ENCODE measurements around the gene CHMP2A. TPM values are rescaled to one million over a fixed set of nuclear protein-coding genes. Genes with fewer than 3 reads are reported as not detected.

The CHMP2A gene
- total and polyA plus RNA-seq, 2 experiments from 2014 or later, result 88.6 to 186 TPM

DNA sequence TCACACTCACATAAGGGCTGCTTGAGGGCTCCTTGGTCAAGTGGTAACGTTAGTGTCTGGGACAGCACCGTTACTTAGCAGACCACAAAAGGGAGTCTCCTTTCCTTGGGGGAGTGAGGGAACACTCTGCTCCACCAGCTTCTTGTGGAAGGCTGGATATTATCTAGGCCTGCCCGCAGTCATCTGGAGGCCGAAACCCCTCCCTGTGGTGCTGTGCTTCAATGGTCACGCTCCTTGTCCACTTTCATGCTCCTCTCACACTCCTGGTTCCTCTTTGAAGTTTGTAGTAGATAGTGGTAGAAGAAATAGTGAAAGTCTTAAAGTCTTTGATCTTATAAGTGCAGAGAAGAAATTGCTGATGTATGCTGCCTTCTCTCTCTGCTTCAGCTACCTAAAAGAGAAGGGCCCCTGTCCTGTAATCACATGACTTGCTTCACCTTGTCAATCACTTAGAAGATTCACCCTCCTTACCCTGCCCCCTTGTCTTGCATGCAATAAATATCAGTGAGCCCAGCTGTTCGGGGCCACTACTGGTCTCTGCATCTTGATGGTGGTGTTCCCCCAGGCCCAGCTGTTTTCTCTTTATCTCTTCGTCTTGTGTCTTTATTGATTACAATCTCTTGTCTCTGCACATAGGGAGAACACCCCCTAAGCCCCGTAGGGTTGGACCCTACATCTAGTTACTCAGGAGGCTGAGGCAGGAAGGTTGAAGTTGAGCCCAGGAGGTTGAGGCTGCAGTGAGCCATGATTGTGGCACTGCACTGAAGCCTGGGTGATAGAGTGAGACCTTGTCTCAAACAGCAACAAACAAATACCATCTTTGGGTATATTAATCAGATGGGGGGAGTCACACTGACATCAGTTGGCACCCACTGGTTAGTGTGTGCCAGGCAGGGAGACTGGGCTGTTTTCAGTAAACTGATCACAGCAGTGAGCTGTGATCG is 29.9 kb upstream of the CHMP2A start:
- no peak overlapping the region for H3K4me3 ChIP-seq
- TF ChIP-seq EZH2 (IDR thresholded peaks at IDR 0.05; ENCODE audit: insufficient read depth, poor library complexity, severe bottlenecking), result no peak
- H3K27me3 ChIP-seq (replicated peaks; ENCODE audit: insufficient read depth), result no peaks in the 10 kb centered on the region
- peaks cover 3% of the 10 kb centered on the region; the same call in 1 of the 2 replicates for H3K36me3 ChIP-seq (ENCODE audit: low read depth)
- peaks cover 19% of the 10 kb centered on the region for H3K4me1 ChIP-seq (ENCODE audit: insufficient read depth)
- no peaks in the 10 kb centered on the region for H4K20me1 ChIP-seq (ENCODE audit: insufficient read depth)
- H3K9me2 ChIP-seq (ENCODE audit: insufficient read depth), result no peaks in the 10 kb centered on the region
- no peak for DNase-seq
- peaks cover 34% of the 10 kb centered on the region for H3K79me2 ChIP-seq (ENCODE audit: insufficient read depth)
- 78 to 82% methylated on average over 9 of the region's 9 CpGs for WGBS, 2 experiments (ENCODE audit: low coverage in 1 of 2, low lambda C conversion rate in 2 of 2, missing lambda C conversion rate in 2 of 2)
- no peak overlapping the region for H3K27ac ChIP-seq
- H3K9ac ChIP-seq, result no peak overlapping the region
- no peaks in the 10 kb centered on the region for H3K9me3 ChIP-seq (ENCODE audit: low read depth)
- H3K4me2 ChIP-seq (ENCODE audit: unreplicated experiment), result no peak overlapping the region
- peaks cover 8% of the 10 kb centered on the region; the same call in 1 of the 2 replicates for H3F3A ChIP-seq (ENCODE audit: insufficient read depth)
- H2AFZ ChIP-seq, result no peak overlapping the region
- in situ Hi-C loops (cut with MboI), result no loop called here

GRCh38 chr19:58582985-58583384 is 28.1 kb upstream of the CHMP2A start:
- Histone ChIP-seq H3F3A (ENCODE audit: insufficient read depth) (peaks cover 17% of the 10 kb centered on the region; the same call in 1 of the 2 replicates), H3K27ac (no peak overlapping the region), H3K4me2 (ENCODE audit: unreplicated experiment) (no peak overlapping the region), H3K9me2 (ENCODE audit: insufficient read depth) (no peaks in the 10 kb centered on the region), H3K4me1 (ENCODE audit: insufficient read depth) (peaks cover 22% of the 10 kb centered on the region), H3K9me3 (ENCODE audit: low read depth) (no peaks in the 10 kb centered on the region), H3K27me3 (replicated peaks; ENCODE audit: insufficient read depth) (no peaks in the 10 kb centered on the region), H3K4me3 (no peak overlapping the region), H4K20me1 (ENCODE audit: insufficient read depth) (no peaks in the 10 kb centered on the region), H3K36me3 (ENCODE audit: low read depth) (peaks cover 3% of the 10 kb centered on the region; the same call in 1 of the 2 replicates), H3K79me2 (ENCODE audit: insufficient read depth) (peaks cover 52% of the 10 kb centered on the region), H3K9ac (no peak overlapping the region), H2AFZ (no peak overlapping the region)
- no peak for DNase-seq
- TF ChIP-seq EZH2 (IDR thresholded peaks at IDR 0.05; ENCODE audit: insufficient read depth, poor library complexity, severe bottlenecking) (no peak), EZH2phosphoT487 (IDR thresholded peaks at IDR 0.05; ENCODE audit: insufficient read depth, low read depth) (no peak)
- WGBS, 2 experiments (ENCODE audit: low coverage in 1 of 2, low lambda C conversion rate in 2 of 2, missing lambda C conversion rate in 2 of 2), result 83 to 85% methylated on average over 6 of the region's 6 CpGs
- in situ Hi-C loops (cut with MboI), result no loop called here

DNA sequence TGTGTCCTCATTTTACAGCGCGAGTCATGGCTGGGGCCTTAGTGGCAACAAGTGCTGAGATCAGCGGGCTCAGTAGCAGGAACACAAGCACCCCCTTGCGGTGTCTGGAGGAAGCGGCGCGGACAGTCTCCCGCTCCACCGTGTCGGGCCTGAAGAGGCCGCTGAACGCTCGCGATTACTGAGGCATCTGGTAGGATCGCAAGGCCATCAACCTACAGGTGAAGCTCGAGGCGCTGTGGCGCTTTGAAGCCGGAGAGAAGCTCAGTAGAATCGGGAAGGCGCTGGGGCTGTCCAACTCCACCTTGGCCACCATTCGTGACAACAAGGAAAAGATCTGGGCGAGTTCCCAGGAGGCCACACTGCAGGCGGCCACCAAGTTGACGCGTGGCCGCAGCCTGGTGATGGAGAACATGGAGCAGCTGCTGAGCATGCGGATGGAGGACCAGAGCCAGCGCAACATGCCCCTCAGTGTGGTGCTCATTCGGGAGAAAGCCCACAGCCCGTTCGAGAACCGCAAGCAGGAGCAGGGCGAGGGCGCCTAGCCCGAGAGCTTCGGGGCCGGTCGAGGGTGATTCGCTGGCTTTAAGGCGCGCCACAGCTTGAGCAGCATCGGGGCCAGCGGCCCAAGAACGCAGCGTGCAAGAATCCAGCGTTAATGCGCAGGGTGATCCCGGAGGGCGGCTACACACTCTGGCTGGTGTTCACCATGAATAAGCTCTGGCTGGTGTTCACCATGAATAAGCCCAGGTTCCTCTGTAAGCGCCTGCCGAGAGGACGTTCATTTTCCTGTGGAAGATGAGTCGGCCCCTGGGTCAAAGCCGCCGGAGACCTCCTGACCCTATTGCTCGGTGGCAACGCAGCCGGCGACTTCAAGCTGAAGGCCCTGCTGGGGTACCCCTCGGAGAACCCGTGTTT is 26.6 kb upstream of the CHMP2A start:
- 65 to 78% methylated on average over 50 to 58 of the region's 62 CpGs for WGBS, 2 experiments (ENCODE audit: low coverage in 1 of 2, low lambda C conversion rate in 2 of 2, missing lambda C conversion rate in 2 of 2)
- TF ChIP-seq EZH2 (IDR thresholded peaks at IDR 0.05; ENCODE audit: insufficient read depth, poor library complexity, severe bottlenecking) (no peak), EZH2phosphoT487 (IDR thresholded peaks at IDR 0.05; ENCODE audit: insufficient read depth, low read depth) (no peak)
- DNase-seq, result peak; percentile 96
- H3K4me3 ChIP-seq, result no peak overlapping the region
- in situ Hi-C loops (cut with MboI), result no loop called here
- peaks cover 3% of the 10 kb centered on the region; the same call in 1 of the 2 replicates for H3K36me3 ChIP-seq (ENCODE audit: low read depth)
- no peaks in the 10 kb centered on the region for H4K20me1 ChIP-seq (ENCODE audit: insufficient read depth)
- no peaks in the 10 kb centered on the region for H3K27me3 ChIP-seq (replicated peaks; ENCODE audit: insufficient read depth)
- H3K9me3 ChIP-seq (ENCODE audit: low read depth), result no peaks in the 10 kb centered on the region
- no peak overlapping the region for H2AFZ ChIP-seq
- peaks cover 67% of the 10 kb centered on the region for H3K79me2 ChIP-seq (ENCODE audit: insufficient read depth)
- H3K9me2 ChIP-seq (ENCODE audit: insufficient read depth), result no peaks in the 10 kb centered on the region
- H3K4me2 ChIP-seq (ENCODE audit: unreplicated experiment), result no peak overlapping the region
- peaks cover 15% of the 10 kb centered on the region for H3K4me1 ChIP-seq (ENCODE audit: insufficient read depth)
- 0 out of 2 replicates have a peak overlapping the region, but pooled peaks have one; percentile 1 for H3K9ac ChIP-seq
- H3K27ac ChIP-seq, result peak overlapping the region; percentile 63
- peaks cover 17% of the 10 kb centered on the region; the same call in 1 of the 2 replicates for H3F3A ChIP-seq (ENCODE audit: insufficient read depth)

Data from GM23248 (cell line).